Neural progenitor cell (in vitro differentiated cells): ENCODE data around the gene INSM2. TPM values are rescaled to one million over a fixed set of nuclear protein-coding genes. Genes with fewer than 3 reads are reported as not detected.

ENCODE experiments used
- DNase-seq: peaks from one replicate; pipeline ENCODE4 v3.0.0-alpha.2; 2016; ENCODE audit warnings: low spot score
- H2AFZ ChIP-seq: fragments of 200-600 bp; sonication (generic); replicated peaks from 2 replicates; pipeline ENCODE4 v1.6.1; 2016; ENCODE audit warnings: antibody characterized with exemption
- H3F3A ChIP-seq: fragments of 200-600 bp; sonication (generic); 2 replicates; pipeline ENCODE4 v1.6.1; 2016; ENCODE audit warnings: antibody characterized with exemption, low read depth
- H3K27ac ChIP-seq: fragments of 200-600 bp; sonication (generic); 2 replicates; pipeline ENCODE4 v1.5.1; 2016; ENCODE audit warnings: mild to moderate bottlenecking
- H3K27me3 ChIP-seq: fragments of 200-600 bp; sonication (generic); 2 replicates; pipeline ENCODE4 v1.6.1; 2016; ENCODE audit warnings: mild to moderate bottlenecking, moderate library complexity
- H3K36me3 ChIP-seq: fragments of 200-600 bp; sonication (generic); 2 replicates; pipeline ENCODE4 v1.5.1; 2016
- H3K4me1 ChIP-seq: fragments of 200-600 bp; sonication (generic); 2 replicates; pipeline ENCODE4 v1.6.1; 2016; ENCODE audit warnings: mixed run types
- H3K4me2 ChIP-seq: fragments of 200-600 bp; sonication (generic); 2 replicates; pipeline ENCODE4 v1.6.1; 2016
- H3K4me3 ChIP-seq: fragments of 200-600 bp; sonication (generic); 2 replicates; pipeline ENCODE4 v1.5.1; 2016
- H3K79me2 ChIP-seq: fragments of 200-600 bp; sonication (generic); 2 replicates; pipeline ENCODE4 v1.6.1; 2016; ENCODE audit warnings: low read depth
- H3K9ac ChIP-seq: fragments of 200-600 bp; sonication (generic); 2 replicates; pipeline ENCODE4 v1.6.1; 2016
- H3K9me3 ChIP-seq: fragments of 200-600 bp; sonication (generic); 2 replicates; pipeline ENCODE4 v1.5.1; 2016; ENCODE audit warnings: low read depth
- H4K20me1 ChIP-seq: fragments of 200-600 bp; sonication (generic); 2 replicates; pipeline ENCODE4 v1.6.1; 2016; ENCODE audit warnings: low read depth
- H3K27ac Mint-ChIP-seq: 3 replicates; pipeline ENCODE4 v1.8.0; 2021; ENCODE audit warnings: mixed read lengths
- H3K27me3 Mint-ChIP-seq: 2 replicates; pipeline ENCODE4 v1.8.0; 2022; ENCODE audit warnings: low read depth, mild to moderate bottlenecking, inconsistent platforms, moderate library complexity, mixed read lengths; ENCODE audit not compliant: insufficient read depth
- H3K36me3 Mint-ChIP-seq: 3 replicates; pipeline ENCODE4 v1.8.0; 2021; ENCODE audit warnings: mixed read lengths
- H3K4me1 Mint-ChIP-seq: 3 replicates; pipeline ENCODE4 v1.8.0; 2021; ENCODE audit warnings: mixed read lengths
- H3K4me3 Mint-ChIP-seq: 3 replicates; pipeline ENCODE4 v1.8.0; 2021; ENCODE audit warnings: mild to moderate bottlenecking, moderate library complexity, mixed read lengths
- H3K9me3 Mint-ChIP-seq: 3 replicates; pipeline ENCODE4 v1.8.0; 2020; ENCODE audit warnings: mixed read lengths
- CTCF ChIP-seq: fragments of 200-600 bp; sonication (generic); IDR thresholded peaks from 2 replicates; pipeline ENCODE4 v1.5.1; 2017; ENCODE audit warnings: antibody characterized with exemption, mild to moderate bottlenecking
- EZH2 ChIP-seq: fragments of 200-600 bp; sonication (generic); IDR thresholded peaks from 2 replicates; pipeline ENCODE4 v1.6.1; 2017; ENCODE audit warnings: antibody characterized with exemption, mild to moderate bottlenecking, moderate library complexity
- EZH2phosphoT487 ChIP-seq: fragments of 200-600 bp; sonication (generic); IDR thresholded peaks from 2 replicates; pipeline ENCODE4 v1.6.1; 2017; ENCODE audit warnings: antibody characterized with exemption
- total RNA-seq: library from RNA; depleted of rRNA; stranded (reverse); fragments of >200 nt; gene quantifications from 2 replicates; pipeline ENCODE4 v1.2.3, GENCODE V29; 2015; ENCODE audit warnings: low replicate concordance

Gene INSM2
- total RNA-seq, 1 donor from 2014 or later = not detected

DNA sequence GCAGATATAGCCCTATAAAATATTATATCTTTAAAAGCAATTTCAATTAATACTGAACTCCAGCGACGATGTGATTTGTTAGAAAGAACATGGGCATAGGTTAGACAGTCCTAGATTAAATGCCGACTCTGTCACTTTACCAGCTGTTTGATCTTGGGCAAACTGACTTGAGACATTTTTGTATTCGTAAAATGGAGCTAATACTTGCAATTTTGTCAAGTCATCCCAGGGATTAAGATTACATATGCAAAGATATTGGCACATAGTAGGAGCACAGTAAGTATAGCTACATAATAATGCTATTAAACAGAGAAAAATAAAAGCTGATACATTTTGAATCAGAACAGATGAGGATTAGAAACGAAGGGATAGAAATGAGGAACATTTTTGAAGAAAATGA lies 9.0 kb downstream of the INSM2 start:
- DNase-seq = no peak
- no peak overlapping the region for H3K4me2 ChIP-seq
- H4K20me1 ChIP-seq = no peaks in the 10 kb centered on the region
- H2AFZ ChIP-seq = no peak overlapping the region
- H3K36me3 ChIP-seq = no peaks in the 10 kb centered on the region
- no peak for TF ChIP-seq CTCF
- TF ChIP-seq EZH2 = no peak
- no peak for TF ChIP-seq EZH2phosphoT487
- no peak overlapping the region for H3K9ac ChIP-seq
- H3K4me3 ChIP-seq = no peak overlapping the region
- H3K27ac ChIP-seq = no peak overlapping the region
- Mint-ChIP-seq H3K27me3 (peaks cover 1% of the 10 kb centered on the region), H3K4me1 (no peaks in the 10 kb centered on the region), H3K36me3 (peaks cover 1% of the 10 kb centered on the region), H3K4me3 (no peak overlapping the region), H3K9me3 (no peaks in the 10 kb centered on the region), H3K27ac (no peak overlapping the region)
- no peaks in the 10 kb centered on the region for H3F3A ChIP-seq
- no peaks in the 10 kb centered on the region for H3K79me2 ChIP-seq
- H3K4me1 ChIP-seq = no peaks in the 10 kb centered on the region
- H3K27me3 ChIP-seq = peaks cover 1% of the 10 kb centered on the region
- no peaks in the 10 kb centered on the region for H3K9me3 ChIP-seq

DNA sequence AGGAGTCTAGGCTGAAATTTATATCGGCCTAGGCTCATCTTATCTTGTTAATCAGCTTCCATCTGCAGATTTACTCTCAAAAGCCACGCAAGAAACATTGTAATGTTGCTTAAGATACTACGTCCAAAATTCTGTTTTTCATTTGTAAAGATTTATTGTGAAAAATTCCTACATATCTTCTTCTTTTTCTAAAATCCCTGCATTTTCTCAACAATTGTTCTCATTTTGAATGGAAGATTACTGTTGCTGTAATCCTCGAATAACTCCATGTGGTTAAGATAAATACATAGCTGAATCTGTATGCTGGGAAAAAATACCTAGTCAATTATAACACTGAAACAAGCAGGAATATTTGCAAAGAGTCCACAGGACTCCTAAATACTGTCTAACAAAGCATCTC lies 15.6 kb downstream of the INSM2 start:
- peak overlapping the region; percentile 54 for H3K27ac ChIP-seq
- Mint-ChIP-seq H3K27ac (peak overlapping the region; percentile 72), H3K4me3 (no peak overlapping the region), H3K27me3 (no peaks in the 10 kb centered on the region), H3K9me3 (peaks cover under 1% of the 10 kb centered on the region), H3K4me1 (peaks cover 32% of the 10 kb centered on the region), H3K36me3 (no peaks in the 10 kb centered on the region)
- H3K27me3 ChIP-seq = no peaks in the 10 kb centered on the region
- no peak overlapping the region for H3K4me3 ChIP-seq
- DNase-seq = no peak
- peaks cover 28% of the 10 kb centered on the region for H3K4me1 ChIP-seq
- no peaks in the 10 kb centered on the region for H4K20me1 ChIP-seq
- no peak for TF ChIP-seq EZH2phosphoT487
- peaks cover 13% of the 10 kb centered on the region for H3F3A ChIP-seq
- H2AFZ ChIP-seq = peak overlapping the region; percentile 61
- H3K4me2 ChIP-seq = no peak overlapping the region
- H3K36me3 ChIP-seq = no peaks in the 10 kb centered on the region
- H3K9me3 ChIP-seq = no peaks in the 10 kb centered on the region
- no peak overlapping the region for H3K9ac ChIP-seq
- no peaks in the 10 kb centered on the region for H3K79me2 ChIP-seq

GRCh38 chr14:35551081-35551480 lies 17.1 kb downstream of the INSM2 start:
- H3K4me3 ChIP-seq = no peak overlapping the region
- Mint-ChIP-seq H3K4me3 (no peak overlapping the region), H3K27me3 (no peaks in the 10 kb centered on the region), H3K36me3 (no peaks in the 10 kb centered on the region), H3K27ac (peak overlapping the region; percentile 31), H3K4me1 (peaks cover 32% of the 10 kb centered on the region), H3K9me3 (peaks cover 2% of the 10 kb centered on the region)
- H3K27me3 ChIP-seq = no peaks in the 10 kb centered on the region
- no peaks in the 10 kb centered on the region for H3K9me3 ChIP-seq
- peaks cover 13% of the 10 kb centered on the region for H3F3A ChIP-seq
- no peak overlapping the region for H2AFZ ChIP-seq
- no peaks in the 10 kb centered on the region for H3K79me2 ChIP-seq
- no peaks in the 10 kb centered on the region for H4K20me1 ChIP-seq
- H3K4me2 ChIP-seq = peak overlapping the region; percentile 51
- TF ChIP-seq CTCF = no peak
- TF ChIP-seq EZH2phosphoT487 = no peak
- TF ChIP-seq EZH2 = no peak
- peak; percentile 14 for DNase-seq
- H3K36me3 ChIP-seq = no peaks in the 10 kb centered on the region
- no peak overlapping the region for H3K9ac ChIP-seq
- H3K4me1 ChIP-seq = peaks cover 35% of the 10 kb centered on the region
- H3K27ac ChIP-seq = peak overlapping the region; percentile 54

GRCh38 chr14:35553808-35554207 lies 19.8 kb downstream of the INSM2 start:
- H3K4me3 Mint-ChIP-seq = no peak overlapping the region
- Histone ChIP-seq H3K27me3 (no peaks in the 10 kb centered on the region), H3K4me2 (no peak overlapping the region), H2AFZ (no peak overlapping the region), H3K4me1 (peaks cover 60% of the 10 kb centered on the region), H3K9me3 (no peaks in the 10 kb centered on the region), H3K79me2 (no peaks in the 10 kb centered on the region), H3K9ac (no peak overlapping the region), H3K4me3 (no peak overlapping the region), H3K36me3 (no peaks in the 10 kb centered on the region), H3F3A (peaks cover 18% of the 10 kb centered on the region), H3K27ac (no peak overlapping the region), H4K20me1 (no peaks in the 10 kb centered on the region)
- H3K27ac Mint-ChIP-seq = no peak overlapping the region
- H3K4me1 Mint-ChIP-seq = peaks cover 40% of the 10 kb centered on the region
- no peak for DNase-seq
- no peak for TF ChIP-seq CTCF
- no peak for TF ChIP-seq EZH2phosphoT487
- no peak for TF ChIP-seq EZH2
- H3K27me3 Mint-ChIP-seq = no peaks in the 10 kb centered on the region
- no peaks in the 10 kb centered on the region for H3K36me3 Mint-ChIP-seq
- peaks cover 2% of the 10 kb centered on the region for H3K9me3 Mint-ChIP-seq
